Measurements from ENCODE around the gene TGFBR1. TPM values are rescaled to one million over a fixed set of nuclear protein-coding genes. Genes with fewer than 3 reads are reported as not detected.

The TGFBR1 gene
- polyA plus RNA-seq, 1 of the 3 experiments (the other 2 are of a cell fraction): 15.3 TPM

DNA sequence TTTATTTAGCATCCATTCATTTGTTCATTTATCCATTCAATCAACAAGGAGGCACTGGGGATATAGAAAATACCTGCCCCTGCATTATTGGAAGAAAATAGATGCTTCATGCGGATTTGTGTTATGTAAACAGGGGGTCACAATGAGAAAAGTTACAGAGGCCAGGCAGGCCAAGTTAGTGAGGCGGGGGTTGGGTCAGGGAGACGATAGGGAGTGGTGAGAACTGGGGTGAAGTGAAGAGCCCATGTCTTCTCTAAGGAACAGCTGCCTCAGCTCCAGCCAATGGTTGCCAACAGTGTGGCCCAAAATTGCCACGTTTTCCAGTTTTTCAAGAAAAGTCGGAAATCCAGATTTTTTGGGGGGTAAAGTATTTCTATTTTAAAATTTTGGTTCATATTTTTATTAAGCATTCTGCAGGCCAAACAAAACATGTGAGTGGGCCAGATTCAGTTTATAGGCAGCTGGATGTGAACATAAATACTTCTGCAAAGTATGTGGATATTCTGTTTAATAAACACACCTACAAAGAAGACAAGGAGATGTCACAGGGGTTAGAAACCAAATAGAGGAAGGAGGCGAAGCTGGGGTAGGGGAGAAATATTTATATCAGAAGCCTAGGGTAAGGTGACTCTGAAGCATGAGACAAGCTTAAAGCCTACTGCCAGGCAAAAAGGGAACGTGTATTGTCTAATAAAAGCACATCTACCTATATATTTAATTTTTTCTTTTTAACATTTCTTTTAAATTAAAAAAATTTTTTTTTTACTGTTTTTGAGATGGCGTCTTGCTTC is 72.9 kb downstream of the TGFBR1 start (continued):
- TF ChIP-seq EZH2phosphoT487 (IDR thresholded peaks at IDR 0.05; ENCODE audit: borderline replicate concordance, low read depth) (no peak), RAD21 (IDR thresholded peaks at IDR 0.05; ENCODE audit: low read length) (no peak)

DNA sequence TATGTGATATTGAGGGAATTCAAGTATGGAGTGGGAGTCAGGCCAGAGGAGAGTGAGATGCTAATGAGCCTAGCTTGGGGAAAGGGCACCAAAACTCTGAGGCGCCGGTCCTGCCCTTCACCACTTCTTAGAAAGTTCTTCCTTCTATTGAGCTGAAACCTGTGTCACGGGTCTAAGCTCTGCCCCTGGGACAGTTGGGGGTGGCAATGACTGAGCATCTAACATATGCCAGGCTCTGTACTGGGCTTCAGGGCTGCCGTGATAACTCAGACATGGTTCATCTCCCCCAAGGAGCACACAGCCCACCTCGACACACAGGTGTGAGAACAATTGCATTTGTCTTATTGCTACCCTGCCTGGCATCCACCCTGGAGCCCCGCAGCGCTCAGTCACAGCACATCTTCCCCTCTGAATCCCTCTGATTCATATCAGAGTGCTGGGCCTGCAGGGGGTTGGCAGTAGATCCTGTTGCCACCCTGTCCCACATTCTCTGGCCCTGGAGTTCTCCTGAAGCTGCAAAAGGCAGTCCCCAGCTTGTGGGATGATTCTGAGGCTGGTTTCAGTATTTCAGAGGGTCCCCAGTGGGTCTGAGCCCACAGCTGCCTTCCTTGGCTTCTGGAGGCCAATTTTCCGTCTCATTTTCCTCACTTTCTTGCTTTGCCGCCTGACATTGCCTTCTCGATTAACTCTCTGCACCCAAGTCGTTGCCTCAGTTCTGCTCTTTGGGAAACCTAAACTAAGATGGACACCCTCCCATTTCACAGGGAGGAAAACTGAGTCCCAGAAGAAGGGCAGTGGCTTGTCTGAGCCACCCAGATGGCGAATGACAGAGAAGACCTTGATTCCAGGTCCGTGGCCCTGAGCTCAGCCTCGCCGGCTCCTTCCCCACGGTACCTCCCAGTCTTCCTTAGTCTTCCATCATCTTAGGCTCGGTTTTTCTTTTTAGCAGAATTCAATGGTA is 74.3 kb downstream of the TGFBR1 start:
- no peak overlapping the region for H2AFZ ChIP-seq (ENCODE audit: low read depth)
- ChIA-PET CTCF (interaction anchor here (0.6 to 2.0 kb wide), 6 partner anchors 11 to 651 kb away, joined by 3 to 7 read pairs (median 3); no protein-coding TSS in a partner anchor), POLR2A (interaction anchor here (0.6 kb wide), 1 partner anchor 25 kb away, joined by 4 read pairs; no protein-coding TSS in a partner anchor)
- H3K36me3 ChIP-seq (replicated peaks in 1 of 2; ENCODE audit: control insufficient read depth in 1 of 2, insufficient read depth in 2 of 2, low read length in 1 of 2): no peaks in the 10 kb centered on the region
- 84% methylated on average over 16 of the region's 17 CpGs for WGBS (ENCODE audit: low lambda C conversion rate)
- no peaks in the 10 kb centered on the region for H3K27me3 ChIP-seq (ENCODE audit: insufficient read depth)
- DNase-seq: peak; percentile 19
- TF ChIP-seq, protein P1, sequence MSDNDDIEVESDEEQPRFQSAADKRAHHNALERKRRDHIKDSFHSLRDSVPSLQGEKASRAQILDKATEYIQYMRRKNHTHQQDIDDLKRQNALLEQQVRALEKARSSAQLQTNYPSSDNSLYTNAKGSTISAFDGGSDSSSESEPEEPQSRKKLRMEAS (IDR thresholded peaks at IDR 0.05; ENCODE audit: low read depth): no peak
- no peak for TF ChIP-seq SMC3 (IDR thresholded peaks at IDR 0.05; ENCODE audit: low read depth, low read length)
- TF ChIP-seq, protein P2, sequence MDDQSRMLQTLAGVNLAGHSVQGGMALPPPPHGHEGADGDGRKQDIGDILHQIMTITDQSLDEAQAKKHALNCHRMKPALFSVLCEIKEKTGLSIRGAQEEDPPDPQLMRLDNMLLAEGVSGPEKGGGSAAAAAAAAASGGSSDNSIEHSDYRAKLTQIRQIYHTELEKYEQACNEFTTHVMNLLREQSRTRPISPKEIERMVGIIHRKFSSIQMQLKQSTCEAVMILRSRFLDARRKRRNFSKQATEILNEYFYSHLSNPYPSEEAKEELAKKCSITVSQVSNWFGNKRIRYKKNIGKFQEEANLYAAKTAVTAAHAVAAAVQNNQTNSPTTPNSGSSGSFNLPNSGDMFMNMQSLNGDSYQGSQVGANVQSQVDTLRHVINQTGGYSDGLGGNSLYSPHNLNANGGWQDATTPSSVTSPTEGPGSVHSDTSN (IDR thresholded peaks at IDR 0.05): no peak
- no peak for TF ChIP-seq CHD2 (IDR thresholded peaks at IDR 0.05; ENCODE audit: low read length, partially characterized antibody)
- TF ChIP-seq NRF1 (IDR thresholded peaks at IDR 0.05; ENCODE audit: low read depth, low read length): no peak
- TF ChIP-seq TAF1 (IDR thresholded peaks at IDR 0.05; ENCODE audit: borderline replicate concordance, low read depth, low read length): no peak
- TF ChIP-seq, protein P3, sequence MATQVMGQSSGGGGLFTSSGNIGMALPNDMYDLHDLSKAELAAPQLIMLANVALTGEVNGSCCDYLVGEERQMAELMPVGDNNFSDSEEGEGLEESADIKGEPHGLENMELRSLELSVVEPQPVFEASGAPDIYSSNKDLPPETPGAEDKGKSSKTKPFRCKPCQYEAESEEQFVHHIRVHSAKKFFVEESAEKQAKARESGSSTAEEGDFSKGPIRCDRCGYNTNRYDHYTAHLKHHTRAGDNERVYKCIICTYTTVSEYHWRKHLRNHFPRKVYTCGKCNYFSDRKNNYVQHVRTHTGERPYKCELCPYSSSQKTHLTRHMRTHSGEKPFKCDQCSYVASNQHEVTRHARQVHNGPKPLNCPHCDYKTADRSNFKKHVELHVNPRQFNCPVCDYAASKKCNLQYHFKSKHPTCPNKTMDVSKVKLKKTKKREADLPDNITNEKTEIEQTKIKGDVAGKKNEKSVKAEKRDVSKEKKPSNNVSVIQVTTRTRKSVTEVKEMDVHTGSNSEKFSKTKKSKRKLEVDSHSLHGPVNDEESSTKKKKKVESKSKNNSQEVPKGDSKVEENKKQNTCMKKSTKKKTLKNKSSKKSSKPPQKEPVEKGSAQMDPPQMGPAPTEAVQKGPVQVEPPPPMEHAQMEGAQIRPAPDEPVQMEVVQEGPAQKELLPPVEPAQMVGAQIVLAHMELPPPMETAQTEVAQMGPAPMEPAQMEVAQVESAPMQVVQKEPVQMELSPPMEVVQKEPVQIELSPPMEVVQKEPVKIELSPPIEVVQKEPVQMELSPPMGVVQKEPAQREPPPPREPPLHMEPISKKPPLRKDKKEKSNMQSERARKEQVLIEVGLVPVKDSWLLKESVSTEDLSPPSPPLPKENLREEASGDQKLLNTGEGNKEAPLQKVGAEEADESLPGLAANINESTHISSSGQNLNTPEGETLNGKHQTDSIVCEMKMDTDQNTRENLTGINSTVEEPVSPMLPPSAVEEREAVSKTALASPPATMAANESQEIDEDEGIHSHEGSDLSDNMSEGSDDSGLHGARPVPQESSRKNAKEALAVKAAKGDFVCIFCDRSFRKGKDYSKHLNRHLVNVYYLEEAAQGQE (IDR thresholded peaks at IDR 0.05; ENCODE audit: low read depth, low read length): no peak
- no peak for TF ChIP-seq POLR2AphosphoS5 (IDR thresholded peaks at IDR 0.05; ENCODE audit: low read depth, low read length)
- H3K9ac ChIP-seq: no peak overlapping the region
- no peaks in the 10 kb centered on the region for H4K20me1 ChIP-seq (ENCODE audit: insufficient read depth)
- no peaks in the 10 kb centered on the region for H3K79me2 ChIP-seq (ENCODE audit: insufficient read depth)
- H3K4me2 ChIP-seq: no peak overlapping the region
- no peak overlapping the region for H3K27ac ChIP-seq (ENCODE audit: low read depth in 2 of 2, low read length in 1 of 2)
- no peaks in the 10 kb centered on the region for H3F3A ChIP-seq (replicated peaks; ENCODE audit: insufficient read depth)
- H3K4me3 ChIP-seq (ENCODE audit: low read depth in 2 of 2, low read length in 1 of 2): no peak overlapping the region
- peaks cover 0 to 32% of the 10 kb centered on the region in 2 experiments; a peak in 1 of 4 replicates for H3K4me1 ChIP-seq (ENCODE audit: control insufficient read depth in 1 of 2, insufficient read depth in 2 of 2, low read depth in 1 of 2, low read length in 1 of 2)
- no peaks in the 10 kb centered on the region for H3K9me2 ChIP-seq
- no peaks in the 10 kb centered on the region for H3K9me3 ChIP-seq
